Keratinocyte (primary cell): ENCODE results near the gene INKA2. TPM values are rescaled to one million over a fixed set of nuclear protein-coding genes. Genes with fewer than 3 reads are reported as not detected.

Source experiments
- DNase-seq: peaks from one replicate; pipeline ENCODE4 v3.0.0-alpha.2; 2011; ENCODE audit warnings: low read depth, missing footprints, low spot score
- FAIRE-seq: peaks from 2 replicates; lab custom pipeline; 2011; peaks lifted over from hg19 to GRCh38; lab: Jason Lieb, UNC
- H2AFZ ChIP-seq: 2 replicates; pipeline ENCODE4 v1.6.0; 2012; ENCODE audit warnings: low read length, control low read depth, inconsistent platforms; ENCODE audit not compliant: control insufficient read depth
- H3K27ac ChIP-seq: 2 replicates; pipeline ENCODE4 v1.5.1; 2011; ENCODE audit warnings: low read length; ENCODE audit not compliant: control insufficient read depth, insufficient read depth
- H3K27me3 ChIP-seq: 3 replicates; pipeline ENCODE4 v1.6.0; 2011; ENCODE audit warnings: low read length; ENCODE audit not compliant: control insufficient read depth, insufficient read depth; ENCODE audit errors: extremely low read depth
- H3K36me3 ChIP-seq, 2 experiments: 2 replicates in 1 of 2; 3 replicates in 1 of 2; pipeline ENCODE4 v1.5.1; 2011; ENCODE audit warnings: low read length in 2 of 2, mild to moderate bottlenecking in 1 of 2; ENCODE audit not compliant: control insufficient read depth in 2 of 2, insufficient read depth in 2 of 2; ENCODE audit errors: extremely low read depth in 1 of 2
- H3K4me1 ChIP-seq: 3 replicates; pipeline ENCODE4 v1.5.1; 2011; ENCODE audit warnings: low read length; ENCODE audit not compliant: control insufficient read depth, insufficient read depth; ENCODE audit errors: extremely low read depth
- H3K4me2 ChIP-seq: 3 replicates; pipeline ENCODE4 v1.6.0; 2011; ENCODE audit warnings: low read depth, low read length; ENCODE audit not compliant: control insufficient read depth, insufficient read depth; ENCODE audit errors: extremely low read depth
- H3K4me3 ChIP-seq, 3 experiments: fragments of 200-600 bp in 1 of 3; sonication (generic) in 1 of 3; 2 replicates in 2 of 3; 3 replicates in 1 of 3; pipeline ENCODE4 v1.5.1; 2011 to 2016; ENCODE audit warnings: low read length in 3 of 3, mild to moderate bottlenecking in 3 of 3, control low read depth in 2 of 3, inconsistent platforms in 1 of 3, low read depth in 1 of 3, mixed read lengths in 1 of 3, mixed run types in 1 of 3, moderate library complexity in 1 of 3; ENCODE audit not compliant: control insufficient read depth in 2 of 3, insufficient read depth in 2 of 3; ENCODE audit errors: extremely low read depth in 1 of 3
- H3K79me2 ChIP-seq: 2 replicates; pipeline ENCODE4 v1.6.0; 2012; ENCODE audit warnings: low read length; ENCODE audit not compliant: control insufficient read depth, insufficient read depth
- H3K9ac ChIP-seq: 3 replicates; pipeline ENCODE4 v1.6.0; 2011; ENCODE audit warnings: low read length; ENCODE audit not compliant: control insufficient read depth, insufficient read depth; ENCODE audit errors: extremely low read depth
- H3K9me1 ChIP-seq: 3 replicates; pipeline ENCODE4 v1.6.0; 2011; ENCODE audit warnings: low read length; ENCODE audit not compliant: control insufficient read depth, insufficient read depth; ENCODE audit errors: extremely low read depth
- H3K9me3 ChIP-seq: 2 replicates; pipeline ENCODE4 v1.5.1; 2012; ENCODE audit warnings: low read depth, low read length; ENCODE audit not compliant: control insufficient read depth
- H4K20me1 ChIP-seq: 3 replicates; pipeline ENCODE4 v1.6.0; 2011; ENCODE audit warnings: low read length; ENCODE audit not compliant: control insufficient read depth, insufficient read depth; ENCODE audit errors: extremely low read depth
- EZH2 ChIP-seq: IDR thresholded peaks from one replicate; pipeline ENCODE4 v1.6.1; 2012; ENCODE audit warnings: inconsistent platforms, mild to moderate bottlenecking, low read length, moderate library complexity
- dilution Hi-C: fragments of 300-500 bp; cut with MboI; formaldehyde crosslinking; loops from one replicate; pipeline ENCODE4 v1.7.0; 2020; ENCODE audit warnings: low sequenced_read_pairs; ENCODE audit not compliant: extremely low pct_ligation_motif_present
- polyA plus RNA-seq, 5 experiments: library from polyadenylated mRNA; depleted of rRNA in 3 of 5; stranded (reverse) in 3 of 5; stranded (forward) in 1 of 5; unstranded in 1 of 5; fragments of >200 nt; gene quantifications; 1 replicate in 1 of 5; 2 replicates in 3 of 5; 3 replicates in 1 of 5; pipeline versions ENCODE4 v1.2.1 to v1.2.3, GENCODE V29; 2011 to 2012; ENCODE audit warnings: missing spikeins in 2 of 5, low read depth in 1 of 5, low replicate concordance in 1 of 5
- TF ChIP-seq, protein P1 (sequence below), 3 experiments: IDR thresholded peaks in 1 of 3; conservative IDR thresholded peaks in 1 of 3; optimal IDR thresholded peaks in 1 of 3; 2 replicates in 2 of 3; 3 replicates in 1 of 3; pipeline versions ENCODE3 to v1.5.1; 2011; ENCODE audit warnings: low read length in 3 of 3, mild to moderate bottlenecking in 3 of 3, moderate library complexity in 2 of 3, control low read depth in 1 of 3, inconsistent platforms in 1 of 3; ENCODE audit not compliant: insufficient read depth in 2 of 3; ENCODE audit errors: extremely low read depth in 1 of 3

Gene INKA2
- polyA plus RNA-seq, 1 donor (not counting 4 experiments of a cell fraction or from before 2014, with no cell fraction given), result 2.7 TPM

DNA sequence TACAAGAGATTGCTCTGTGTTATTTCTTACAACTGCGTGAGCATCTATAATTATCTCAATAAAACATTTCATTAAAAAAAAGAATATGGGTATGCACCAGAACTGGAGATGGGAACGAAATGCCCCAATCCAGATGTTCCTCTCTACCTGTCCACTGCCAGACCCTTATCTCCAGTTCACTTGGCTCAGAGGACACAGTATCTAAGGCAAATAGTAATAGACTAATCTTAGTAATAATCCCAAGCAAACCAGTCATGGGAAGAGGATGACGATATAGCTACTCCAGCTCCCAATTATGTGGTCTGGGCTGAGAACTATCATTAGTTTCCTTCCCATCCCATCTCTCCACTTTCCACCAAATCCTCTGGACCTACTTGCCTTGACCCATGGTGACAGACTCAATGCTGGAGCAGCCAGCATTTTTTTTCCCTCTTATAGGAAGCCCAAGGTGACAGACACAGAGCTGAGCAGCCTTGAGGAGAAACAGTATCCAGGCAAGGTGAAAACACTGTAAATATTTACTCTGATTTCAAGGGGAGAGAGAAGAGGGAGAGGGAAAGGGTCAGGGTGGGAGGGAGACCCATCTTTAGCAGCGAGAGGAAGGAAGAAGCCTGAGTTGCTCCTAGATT is 45.2 kb upstream of the INKA2 start:
- Histone ChIP-seq H3K4me3 (no peak overlapping the region), H3K27me3 (peaks cover 4% of the 10 kb centered on the region), H3K4me2 (no peak overlapping the region), H3K36me3 (no peaks in the 10 kb centered on the region), H4K20me1 (no peaks in the 10 kb centered on the region), H3K9ac (no peak overlapping the region), H3K27ac (no peak overlapping the region), H3K9me1 (no peaks in the 10 kb centered on the region), H3K9me3 (no peaks in the 10 kb centered on the region), H2AFZ (no peak overlapping the region), H3K4me1 (no peaks in the 10 kb centered on the region), H3K79me2 (no peaks in the 10 kb centered on the region)
- no peak for DNase-seq
- no peak for FAIRE-seq
- TF ChIP-seq, protein P1, sequence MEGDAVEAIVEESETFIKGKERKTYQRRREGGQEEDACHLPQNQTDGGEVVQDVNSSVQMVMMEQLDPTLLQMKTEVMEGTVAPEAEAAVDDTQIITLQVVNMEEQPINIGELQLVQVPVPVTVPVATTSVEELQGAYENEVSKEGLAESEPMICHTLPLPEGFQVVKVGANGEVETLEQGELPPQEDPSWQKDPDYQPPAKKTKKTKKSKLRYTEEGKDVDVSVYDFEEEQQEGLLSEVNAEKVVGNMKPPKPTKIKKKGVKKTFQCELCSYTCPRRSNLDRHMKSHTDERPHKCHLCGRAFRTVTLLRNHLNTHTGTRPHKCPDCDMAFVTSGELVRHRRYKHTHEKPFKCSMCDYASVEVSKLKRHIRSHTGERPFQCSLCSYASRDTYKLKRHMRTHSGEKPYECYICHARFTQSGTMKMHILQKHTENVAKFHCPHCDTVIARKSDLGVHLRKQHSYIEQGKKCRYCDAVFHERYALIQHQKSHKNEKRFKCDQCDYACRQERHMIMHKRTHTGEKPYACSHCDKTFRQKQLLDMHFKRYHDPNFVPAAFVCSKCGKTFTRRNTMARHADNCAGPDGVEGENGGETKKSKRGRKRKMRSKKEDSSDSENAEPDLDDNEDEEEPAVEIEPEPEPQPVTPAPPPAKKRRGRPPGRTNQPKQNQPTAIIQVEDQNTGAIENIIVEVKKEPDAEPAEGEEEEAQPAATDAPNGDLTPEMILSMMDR (optimal IDR thresholded peaks at IDR 0.05 in 1 of 3, IDR thresholded peaks at IDR 0.05 in 1 of 3, conservative IDR thresholded peaks at IDR 0.05 in 1 of 3; ENCODE audit: extremely low read depth in 1 of 3, insufficient read depth in 2 of 3, low read length in 3 of 3), result no peak
- dilution Hi-C loops, result no loop called here

DNA sequence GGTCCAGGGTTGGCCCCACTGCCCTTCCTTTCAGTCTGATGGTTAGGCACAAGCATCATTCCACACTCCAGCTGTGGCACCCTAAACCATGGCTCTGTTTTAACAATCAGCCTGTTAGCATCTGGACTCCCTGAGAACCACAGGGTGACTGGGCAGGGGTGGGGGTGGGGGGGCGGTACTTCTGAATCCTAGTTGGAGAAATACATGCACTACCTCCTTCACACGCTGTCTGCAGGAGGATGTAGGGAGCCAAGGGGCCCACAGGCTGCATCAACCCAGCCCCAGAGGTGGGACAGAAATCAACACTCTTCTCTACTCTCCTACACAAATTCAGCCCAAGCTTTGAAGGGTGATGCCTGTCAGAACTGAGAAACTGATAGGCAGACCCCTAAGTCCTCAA is 40.4 kb upstream of the INKA2 start:
- no peak overlapping the region for H3K27ac ChIP-seq
- FAIRE-seq, result no peak
- H3K9me1 ChIP-seq, result no peaks in the 10 kb centered on the region
- no peaks in the 10 kb centered on the region for H3K4me1 ChIP-seq
- no peak for DNase-seq
- dilution Hi-C loops, result no loop called here
- TF ChIP-seq, protein P1 (optimal IDR thresholded peaks at IDR 0.05 in 1 of 3, IDR thresholded peaks at IDR 0.05 in 1 of 3, conservative IDR thresholded peaks at IDR 0.05 in 1 of 3; ENCODE audit: extremely low read depth in 1 of 3, insufficient read depth in 2 of 3, low read length in 3 of 3), result no peak
- TF ChIP-seq EZH2, result no peak
- H3K27me3 ChIP-seq, result no peaks in the 10 kb centered on the region
- H3K4me3 ChIP-seq, result no peak overlapping the region
- no peak overlapping the region for H3K4me2 ChIP-seq
- no peaks in the 10 kb centered on the region for H4K20me1 ChIP-seq
- no peak overlapping the region for H2AFZ ChIP-seq
- no peaks in the 10 kb centered on the region for H3K79me2 ChIP-seq
- no peaks in the 10 kb centered on the region for H3K9me3 ChIP-seq
- no peaks in the 10 kb centered on the region for H3K36me3 ChIP-seq
- H3K9ac ChIP-seq, result no peak overlapping the region
